ENCODE results near the gene SRSF7. TPM values are rescaled to one million over a fixed set of nuclear protein-coding genes. Genes with fewer than 3 reads are reported as not detected.
"Not testable (repeated sequence)": the region's sequence is repeated elsewhere in the genome, so short reads cannot be mapped to it uniquely, and the experiment has no call there.

The SRSF7 gene
- total RNA-seq, 4 donors from 2014 or later, result 21.5 to 51.4 (median 34.1) TPM

GRCh38 chr2:38718601-38719000 is 32.6 kb downstream of the SRSF7 start:
- TF ChIP-seq POLR2A (IDR thresholded peaks at IDR 0.05), result no peak
- TF ChIP-seq CTCF (IDR thresholded peaks at IDR 0.05 in 4 of 5, conservative IDR thresholded peaks at IDR 0.05 in 1 of 5), result no peak
- ATAC-seq (no peak), DNase-seq (no peak)
- no peaks in the 10 kb centered on the region for H3K9me3 ChIP-seq
- H3K36me3 ChIP-seq, result peaks cover 0 to 5% of the 10 kb centered on the region in 2 donors
- H3K27ac ChIP-seq, result no peak overlapping the region
- H3K27me3 ChIP-seq, result no peaks in the 10 kb centered on the region
- intact Hi-C loops (cut with DNase I; ENCODE audit: low total_unique reads) (no loop called here), in situ Hi-C loops (cut with MboI; ENCODE audit: low sequenced_read_pairs in 4 of 4) (no loop called here)
- H3K4me3 ChIP-seq, result no peak overlapping the region
- H3K4me1 ChIP-seq, result peaks cover 29 to 30% of the 10 kb centered on the region in 2 donors

DNA sequence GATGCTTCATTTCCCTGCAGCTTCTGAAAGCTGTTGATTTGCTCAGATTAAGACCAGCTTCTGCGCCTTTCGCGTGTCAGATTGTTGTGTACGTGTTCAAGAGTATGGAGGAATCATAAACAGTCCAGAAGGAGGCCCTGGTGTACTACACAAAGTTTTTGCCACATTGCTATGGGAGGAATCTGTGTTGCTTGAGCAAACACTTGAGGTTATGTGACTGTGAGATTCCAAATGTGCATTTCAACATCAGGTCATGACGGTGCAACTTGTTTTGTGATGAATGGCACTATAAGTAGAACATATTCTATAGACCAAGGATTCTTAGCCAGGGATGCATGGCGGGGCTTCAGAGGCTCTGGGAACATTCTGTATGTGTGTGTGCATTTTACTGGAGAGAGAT is 35.0 kb downstream of the SRSF7 start:
- Histone ChIP-seq H3K36me3 (peaks cover 0 to 5% of the 10 kb centered on the region in 2 donors), H3K27me3 (no peaks in the 10 kb centered on the region), H3K4me1 (peaks cover 13 to 14% of the 10 kb centered on the region in 2 donors), H3K9me3 (no peaks in the 10 kb centered on the region), H3K27ac (no peak overlapping the region), H3K4me3 (no peak overlapping the region)
- in situ Hi-C loops (cut with MboI; ENCODE audit: low sequenced_read_pairs in 4 of 4), result no loop called here
- intact Hi-C loops (cut with DNase I; ENCODE audit: low total_unique reads), result no loop called here
- ATAC-seq, result no peak
- no peak for DNase-seq
- TF ChIP-seq CTCF (IDR thresholded peaks at IDR 0.05 in 4 of 5, conservative IDR thresholded peaks at IDR 0.05 in 1 of 5), result no peak

DNA sequence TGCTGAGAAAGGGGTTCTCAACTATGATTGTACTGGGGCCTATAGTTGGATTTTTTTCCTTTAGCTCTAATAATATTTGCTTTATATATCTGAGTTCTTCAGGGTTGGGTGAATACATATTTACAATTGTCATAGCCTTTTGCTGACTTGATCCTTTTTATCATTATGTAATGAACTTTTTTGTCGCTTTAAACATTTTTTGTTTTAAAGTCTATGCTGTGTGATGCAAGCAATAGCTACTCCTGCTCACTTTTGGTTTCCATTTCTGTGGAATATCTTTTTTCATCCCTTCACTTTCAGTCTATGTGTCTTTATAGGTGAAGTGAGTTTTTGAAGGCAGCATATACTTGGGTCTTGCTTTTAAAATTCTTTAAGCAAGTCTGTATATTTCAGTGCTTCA is 36.2 kb downstream of the SRSF7 start:
- H3K4me3 ChIP-seq; H3K9me3 ChIP-seq; DNase-seq; H3K27me3 ChIP-seq; ATAC-seq; intact Hi-C loops (cut with DNase I; ENCODE audit: low total_unique reads); H3K36me3 ChIP-seq; H3K27ac ChIP-seq; H3K4me1 ChIP-seq; in situ Hi-C loops (cut with MboI; ENCODE audit: low sequenced_read_pairs in 4 of 4): not testable (repeated sequence)

- in situ Hi-C loops (cut with MboI; ENCODE audit: low sequenced_read_pairs in 4 of 4) (no loop called here), intact Hi-C loops (cut with DNase I; ENCODE audit: low total_unique reads) (no loop called here)
- no peaks in the 10 kb centered on the region for H3K27me3 ChIP-seq
- H3K36me3 ChIP-seq, result no peaks in the 10 kb centered on the region
- ATAC-seq (no peak), DNase-seq (no peak)
- H3K27ac ChIP-seq, result no peak overlapping the region
- no peaks in the 10 kb centered on the region for H3K4me1 ChIP-seq
- H3K4me3 ChIP-seq, result no peak overlapping the region
- no peaks in the 10 kb centered on the region for H3K9me3 ChIP-seq
- TF ChIP-seq CTCF (IDR thresholded peaks at IDR 0.05 in 4 of 5, conservative IDR thresholded peaks at IDR 0.05 in 1 of 5), result no peak
- no peak for TF ChIP-seq POLR2A (IDR thresholded peaks at IDR 0.05)
Measured at GRCh38 chr2:38713338-38713737, 37.8 kb downstream of the SRSF7 start.

DNA sequence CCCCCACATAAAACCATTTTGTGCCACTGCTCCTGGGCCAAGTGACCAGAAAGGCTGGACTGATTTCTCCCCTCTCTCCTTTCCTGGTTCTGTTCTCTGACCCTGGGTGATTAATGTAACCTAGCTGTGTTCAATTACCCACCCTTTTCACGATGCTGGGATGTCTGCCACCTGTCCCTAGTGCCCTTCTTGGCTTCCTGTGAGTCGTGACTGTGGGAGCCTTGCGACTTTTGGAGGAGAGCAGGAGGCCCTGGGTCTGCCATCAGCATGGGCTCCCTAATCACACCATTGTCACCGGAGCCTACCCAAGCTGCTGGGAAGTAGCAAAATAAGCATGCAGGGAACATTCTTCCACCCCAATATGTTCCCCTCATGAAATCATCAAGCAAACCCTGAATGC is 38.3 kb downstream of the SRSF7 start:
- no peaks in the 10 kb centered on the region for H3K27me3 ChIP-seq
- in situ Hi-C loops (cut with MboI; ENCODE audit: low sequenced_read_pairs in 4 of 4), result no loop called here
- H3K36me3 ChIP-seq, result no peaks in the 10 kb centered on the region
- H3K27ac ChIP-seq, result no peak overlapping the region
- intact Hi-C loops (cut with DNase I; ENCODE audit: low total_unique reads), result no loop called here
- TF ChIP-seq CTCF (IDR thresholded peaks at IDR 0.05 in 4 of 5, conservative IDR thresholded peaks at IDR 0.05 in 1 of 5), result no peak
- no peak for TF ChIP-seq POLR2A (IDR thresholded peaks at IDR 0.05)
- DNase-seq (no peak), ATAC-seq (no peak)
- no peaks in the 10 kb centered on the region for H3K4me1 ChIP-seq
- H3K4me3 ChIP-seq, result no peak overlapping the region
- H3K9me3 ChIP-seq, result no peaks in the 10 kb centered on the region
